Measurements from ENCODE around the gene RBMS2.

Gene RBMS2

DNA sequence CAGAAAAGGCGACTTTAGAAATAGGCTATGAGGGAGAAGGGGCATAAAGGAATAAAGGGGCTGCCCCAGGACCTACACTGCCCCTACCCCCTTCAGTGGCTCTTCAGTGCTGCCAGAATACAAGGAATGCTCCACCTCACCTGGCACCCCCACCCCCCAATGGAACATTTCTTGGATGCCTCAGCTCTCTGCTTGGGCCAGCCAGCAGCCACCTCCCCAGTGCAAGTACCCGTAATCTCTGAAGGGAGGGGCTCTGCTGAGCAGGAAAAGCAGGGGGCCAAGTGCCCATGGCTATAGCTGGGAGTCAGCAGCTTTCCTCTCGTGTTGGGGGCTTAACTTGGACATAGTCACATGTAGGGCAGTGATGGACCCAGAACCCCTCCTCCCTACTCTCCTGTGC lies 75.2 kb downstream of the RBMS2 start:
- DNase-seq (ENCODE audit: low read depth) = no peak
- no peak overlapping the region for H3K4me3 ChIP-seq (ENCODE audit: low read depth, low read length)

DNA sequence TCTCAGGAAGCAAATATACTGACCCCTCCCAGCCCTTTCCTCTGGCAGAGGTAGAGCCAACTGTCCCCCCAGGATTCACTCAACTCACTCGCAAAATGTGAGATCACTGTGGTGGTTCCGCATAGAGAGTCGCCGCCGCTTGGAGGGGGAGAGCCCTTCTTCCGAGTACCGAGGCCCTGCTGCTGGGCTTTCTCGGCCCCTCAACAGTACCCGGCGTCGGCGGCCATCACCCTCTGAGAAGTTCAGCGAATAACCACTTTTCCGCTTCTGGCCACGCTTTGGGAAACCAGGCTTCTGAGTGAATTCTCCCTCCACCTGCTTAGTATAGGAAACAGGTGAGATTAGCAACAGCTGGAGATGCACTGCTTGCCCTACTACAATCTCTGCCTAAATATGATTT lies 77.4 kb downstream of the RBMS2 start:
- DNase-seq (ENCODE audit: low read depth) = no peak
- TF ChIP-seq, protein P1, sequence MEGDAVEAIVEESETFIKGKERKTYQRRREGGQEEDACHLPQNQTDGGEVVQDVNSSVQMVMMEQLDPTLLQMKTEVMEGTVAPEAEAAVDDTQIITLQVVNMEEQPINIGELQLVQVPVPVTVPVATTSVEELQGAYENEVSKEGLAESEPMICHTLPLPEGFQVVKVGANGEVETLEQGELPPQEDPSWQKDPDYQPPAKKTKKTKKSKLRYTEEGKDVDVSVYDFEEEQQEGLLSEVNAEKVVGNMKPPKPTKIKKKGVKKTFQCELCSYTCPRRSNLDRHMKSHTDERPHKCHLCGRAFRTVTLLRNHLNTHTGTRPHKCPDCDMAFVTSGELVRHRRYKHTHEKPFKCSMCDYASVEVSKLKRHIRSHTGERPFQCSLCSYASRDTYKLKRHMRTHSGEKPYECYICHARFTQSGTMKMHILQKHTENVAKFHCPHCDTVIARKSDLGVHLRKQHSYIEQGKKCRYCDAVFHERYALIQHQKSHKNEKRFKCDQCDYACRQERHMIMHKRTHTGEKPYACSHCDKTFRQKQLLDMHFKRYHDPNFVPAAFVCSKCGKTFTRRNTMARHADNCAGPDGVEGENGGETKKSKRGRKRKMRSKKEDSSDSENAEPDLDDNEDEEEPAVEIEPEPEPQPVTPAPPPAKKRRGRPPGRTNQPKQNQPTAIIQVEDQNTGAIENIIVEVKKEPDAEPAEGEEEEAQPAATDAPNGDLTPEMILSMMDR (IDR thresholded peaks at IDR 0.05; ENCODE audit: insufficient read depth, low read depth, low read length, missing control alignments) = no peak
- H3K4me3 ChIP-seq (ENCODE audit: low read depth, low read length) = no peak overlapping the region

More for the DNA sequence above, 75.2 kb downstream of the RBMS2 start:
- TF ChIP-seq, protein P1 (IDR thresholded peaks at IDR 0.05; ENCODE audit: insufficient read depth, low read depth, low read length, missing control alignments) = no peak

DNA sequence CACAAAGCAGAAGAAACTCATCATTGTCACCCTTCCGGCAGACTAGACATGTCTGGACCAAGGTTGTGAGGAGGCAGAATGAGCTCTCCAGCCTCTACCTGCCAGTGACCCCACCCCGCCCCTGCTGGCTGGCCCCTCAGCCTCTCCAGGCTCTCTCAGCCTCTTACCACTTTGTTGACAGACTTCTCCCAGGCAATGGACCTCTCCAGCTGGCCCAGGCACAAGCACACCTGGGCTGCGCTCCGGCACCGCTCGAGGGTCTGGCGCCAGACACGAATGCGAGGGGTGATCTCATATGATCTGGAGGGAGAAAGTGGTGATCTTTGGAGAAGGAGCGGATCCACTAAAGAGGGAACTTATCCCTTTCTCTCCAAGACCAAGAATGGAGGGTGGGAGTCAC lies 78.2 kb downstream of the RBMS2 start:
- DNase-seq (ENCODE audit: low read depth) = no peak
- TF ChIP-seq, protein P1 (IDR thresholded peaks at IDR 0.05; ENCODE audit: insufficient read depth, low read depth, low read length, missing control alignments) = no peak
- no peak overlapping the region for H3K4me3 ChIP-seq (ENCODE audit: low read depth, low read length)

DNA sequence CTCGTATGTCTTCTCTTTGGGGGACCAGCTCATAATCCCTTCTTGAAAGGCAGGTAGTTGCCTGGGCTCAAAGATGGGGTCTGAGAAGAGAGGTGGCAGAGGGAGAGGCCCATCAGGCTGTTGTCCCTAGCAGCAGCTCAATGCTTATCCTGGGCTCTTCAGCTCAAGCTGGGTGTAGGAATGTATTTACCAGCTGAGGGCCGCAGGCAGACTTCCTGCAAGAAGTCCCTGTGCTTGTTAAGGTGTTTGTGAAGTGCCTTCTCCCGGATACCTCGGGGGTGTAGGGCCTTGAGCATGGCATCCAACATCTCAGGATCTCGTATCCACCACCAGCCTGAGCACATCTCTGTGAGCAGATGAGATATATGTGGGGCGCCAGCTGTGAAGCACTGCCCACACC lies 79.1 kb downstream of the RBMS2 start:
- TF ChIP-seq, protein P1 (IDR thresholded peaks at IDR 0.05; ENCODE audit: insufficient read depth, low read depth, low read length, missing control alignments) = no peak
- no peak overlapping the region for H3K4me3 ChIP-seq (ENCODE audit: low read depth, low read length)
- no peak for DNase-seq (ENCODE audit: low read depth)

DNA sequence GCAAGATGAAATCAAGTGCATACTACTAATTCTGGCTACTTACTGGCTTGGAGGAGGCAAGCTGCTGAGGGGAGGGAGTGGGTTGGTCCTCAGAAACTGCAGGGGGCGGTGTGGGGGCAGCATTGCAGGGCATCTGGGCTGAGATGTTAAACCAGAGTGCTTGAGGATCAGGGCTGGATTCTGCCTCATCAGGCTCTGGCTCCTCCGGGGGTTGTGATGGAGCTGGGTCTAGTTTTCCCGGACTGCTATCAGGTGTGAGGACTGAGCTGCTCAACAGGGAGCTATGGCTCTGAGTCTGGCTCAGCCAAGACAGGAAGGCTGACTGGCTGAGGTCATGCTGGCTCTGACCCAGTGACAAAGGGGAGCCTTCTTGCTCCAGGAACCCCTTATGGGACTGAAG lies 79.9 kb downstream of the RBMS2 start:
- DNase-seq (ENCODE audit: low read depth) = peak; percentile 39
- no peak overlapping the region for H3K4me3 ChIP-seq (ENCODE audit: low read depth, low read length)
- TF ChIP-seq, protein P1 (IDR thresholded peaks at IDR 0.05; ENCODE audit: insufficient read depth, low read depth, low read length, missing control alignments) = peak; percentile 20

DNA sequence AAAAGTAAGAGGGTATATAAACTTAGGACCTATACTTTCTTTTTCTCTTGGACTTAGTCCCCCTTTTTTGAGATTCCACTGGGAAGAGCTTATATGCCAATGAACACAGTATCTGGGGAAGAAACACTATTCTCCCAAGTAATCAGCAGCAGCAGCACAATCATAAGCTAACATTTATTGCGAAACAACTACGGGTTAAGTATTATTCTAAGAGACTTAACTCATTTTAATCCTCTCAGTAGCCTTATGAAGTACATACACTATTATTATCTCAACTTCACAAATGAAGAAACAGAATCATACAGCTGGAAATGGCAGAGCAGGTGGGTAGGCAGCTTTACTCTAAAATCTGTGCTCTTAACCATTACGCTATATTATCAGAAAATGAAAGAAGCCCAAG lies 80.6 kb downstream of the RBMS2 start:
- no peak overlapping the region for H3K4me3 ChIP-seq (ENCODE audit: low read depth, low read length)
- no peak for DNase-seq (ENCODE audit: low read depth)
- TF ChIP-seq, protein P1 (IDR thresholded peaks at IDR 0.05; ENCODE audit: insufficient read depth, low read depth, low read length, missing control alignments) = no peak

DNA sequence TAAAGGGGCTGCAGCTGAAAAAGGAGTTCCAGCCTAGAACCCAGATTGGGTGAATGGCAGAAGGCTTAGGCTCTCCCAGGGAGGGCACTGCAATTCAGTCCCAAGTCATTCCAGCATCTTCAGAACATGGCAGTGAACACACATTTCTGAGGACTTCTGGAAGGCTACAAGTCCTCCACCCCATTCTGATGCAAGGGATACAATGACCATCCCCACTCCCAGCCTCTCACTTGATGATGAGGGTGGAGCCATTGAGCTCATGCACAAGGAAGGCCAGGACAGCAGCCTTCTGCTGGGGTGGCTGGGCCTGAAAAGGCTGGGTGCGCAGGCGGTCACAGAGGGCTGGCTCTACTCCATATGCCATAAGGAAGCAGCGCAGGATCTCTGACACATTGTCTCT lies 82.7 kb downstream of the RBMS2 start:
- no peak overlapping the region for H3K4me3 ChIP-seq (ENCODE audit: low read depth, low read length)
- no peak for DNase-seq (ENCODE audit: low read depth)
- TF ChIP-seq, protein P1 (IDR thresholded peaks at IDR 0.05; ENCODE audit: insufficient read depth, low read depth, low read length, missing control alignments) = no peak

Data from GM12865 (cell line).